Mesothelial cell of epicardium (in vitro differentiated cells): ENCODE data around the gene OR7E24. TPM values are rescaled to one million over a fixed set of nuclear protein-coding genes. Genes with fewer than 3 reads are reported as not detected.

Experiments used
- DNase-seq, 2 experiments: peaks; one replicate each; pipeline ENCODE4 v3.0.0; 2021; ENCODE audit warnings: low spot score in 2 of 2; ENCODE audit not compliant: unreplicated experiment in 2 of 2
- H3K27ac Mint-ChIP-seq: 2 replicates; pipeline ENCODE4 v1.8.0; 2021; ENCODE audit warnings: mixed read lengths
- H3K27me3 Mint-ChIP-seq: 2 replicates; pipeline ENCODE4 v1.8.0; 2021; ENCODE audit warnings: low read depth, mixed read lengths
- H3K36me3 Mint-ChIP-seq: 2 replicates; pipeline ENCODE4 v1.8.0; 2021; ENCODE audit warnings: mixed read lengths
- H3K4me1 Mint-ChIP-seq: 2 replicates; pipeline ENCODE4 v1.8.0; 2021; ENCODE audit warnings: mixed read lengths
- H3K4me3 Mint-ChIP-seq: 2 replicates; pipeline ENCODE4 v1.8.0; 2021; ENCODE audit warnings: mild to moderate bottlenecking, moderate library complexity, mixed read lengths
- H3K9me3 Mint-ChIP-seq: 2 replicates; pipeline ENCODE4 v1.8.0; 2021; ENCODE audit warnings: mixed read lengths
- total RNA-seq: library from RNA; stranded (reverse); gene quantifications from 3 replicates; pipeline ENCODE4 v1.2.1, GENCODE V29; 2021
- TF ChIP-seq, protein P1 (sequence below): fragments of 200-600 bp; sonication (generic); IDR thresholded peaks from one replicate; pipeline ENCODE4 v1.5.0; 2021; ENCODE audit warnings: antibody characterized with exemption; ENCODE audit not compliant: unreplicated experiment

OR7E24 gene
- total RNA-seq, 1 donor from 2014 or later: not detected

DNA sequence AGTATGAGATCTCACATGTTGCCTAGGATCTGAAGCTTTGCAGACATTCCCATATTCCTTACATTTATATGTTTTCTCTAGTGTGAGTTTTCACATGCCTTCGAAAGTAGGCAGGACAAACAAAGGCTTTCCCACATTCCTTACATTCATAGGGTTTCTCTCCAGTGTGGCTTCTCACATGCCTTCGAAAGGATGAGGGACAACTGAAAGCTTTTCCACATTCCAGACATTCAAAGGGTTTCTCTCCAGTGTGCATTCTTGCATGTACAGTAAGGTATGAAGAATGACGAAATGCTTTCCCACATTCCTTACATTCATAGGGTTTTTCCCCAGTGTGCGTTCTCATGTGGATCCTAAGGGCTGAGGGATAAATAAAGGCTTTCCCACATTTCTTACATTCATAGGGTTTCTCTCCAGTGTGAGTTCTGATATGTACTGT is 44.7 kb downstream of the OR7E24 start:
- H3K4me1 Mint-ChIP-seq: no peaks in the 10 kb centered on the region
- no peak overlapping the region for H3K27ac Mint-ChIP-seq
- DNase-seq: no peak
- H3K4me3 Mint-ChIP-seq: no peak overlapping the region
- H3K27me3 Mint-ChIP-seq: no peaks in the 10 kb centered on the region
- peaks cover 77% of the 10 kb centered on the region for H3K36me3 Mint-ChIP-seq
- TF ChIP-seq, protein P1, sequence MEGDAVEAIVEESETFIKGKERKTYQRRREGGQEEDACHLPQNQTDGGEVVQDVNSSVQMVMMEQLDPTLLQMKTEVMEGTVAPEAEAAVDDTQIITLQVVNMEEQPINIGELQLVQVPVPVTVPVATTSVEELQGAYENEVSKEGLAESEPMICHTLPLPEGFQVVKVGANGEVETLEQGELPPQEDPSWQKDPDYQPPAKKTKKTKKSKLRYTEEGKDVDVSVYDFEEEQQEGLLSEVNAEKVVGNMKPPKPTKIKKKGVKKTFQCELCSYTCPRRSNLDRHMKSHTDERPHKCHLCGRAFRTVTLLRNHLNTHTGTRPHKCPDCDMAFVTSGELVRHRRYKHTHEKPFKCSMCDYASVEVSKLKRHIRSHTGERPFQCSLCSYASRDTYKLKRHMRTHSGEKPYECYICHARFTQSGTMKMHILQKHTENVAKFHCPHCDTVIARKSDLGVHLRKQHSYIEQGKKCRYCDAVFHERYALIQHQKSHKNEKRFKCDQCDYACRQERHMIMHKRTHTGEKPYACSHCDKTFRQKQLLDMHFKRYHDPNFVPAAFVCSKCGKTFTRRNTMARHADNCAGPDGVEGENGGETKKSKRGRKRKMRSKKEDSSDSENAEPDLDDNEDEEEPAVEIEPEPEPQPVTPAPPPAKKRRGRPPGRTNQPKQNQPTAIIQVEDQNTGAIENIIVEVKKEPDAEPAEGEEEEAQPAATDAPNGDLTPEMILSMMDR: no peak
- H3K9me3 Mint-ChIP-seq: peaks cover 72% of the 10 kb centered on the region

DNA sequence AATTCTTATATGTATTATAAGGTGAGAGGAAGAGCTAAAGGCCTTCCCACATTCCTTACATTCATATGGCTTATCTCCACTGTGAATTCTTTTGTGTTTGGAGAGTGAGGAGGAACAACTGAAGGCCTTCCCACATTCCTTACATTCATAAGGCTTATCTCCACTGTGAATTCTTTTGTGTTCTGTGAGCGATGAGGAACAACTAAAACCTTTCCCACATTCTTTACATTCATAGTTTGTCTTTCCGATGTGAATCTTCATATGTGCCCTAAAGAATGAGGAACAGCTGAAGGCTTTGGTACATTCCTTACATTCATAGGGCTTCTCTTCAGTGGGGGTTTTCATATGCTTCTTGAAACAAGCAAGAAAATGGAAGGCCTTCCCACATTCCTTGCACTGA is 45.6 kb downstream of the OR7E24 start:
- Mint-ChIP-seq H3K27me3 (no peaks in the 10 kb centered on the region), H3K4me1 (no peaks in the 10 kb centered on the region), H3K9me3 (peaks cover 75% of the 10 kb centered on the region), H3K27ac (no peak overlapping the region), H3K36me3 (peaks cover 80% of the 10 kb centered on the region), H3K4me3 (no peak overlapping the region)
- TF ChIP-seq, protein P1: no peak
- no peak for DNase-seq

Other genes starting within 250 kb of the OR7E24 start
- 0.60 to 1.1 TPM (median 0.66 TPM) in 3 replicates for gene MUC16, start 240.5 kb upstream of the OR7E24 start, total RNA-seq
- gene OR1M1, start 163.9 kb upstream of the OR7E24 start, total RNA-seq: not detected in 3 replicates
- gene OR7G2, start 143.5 kb upstream of the OR7E24 start, total RNA-seq: not detected in 3 replicates
- not detected in 3 replicates for gene OR7G1, start 135.2 kb upstream of the OR7E24 start, total RNA-seq
- gene OR7G3, start 124.0 kb upstream of the OR7E24 start, total RNA-seq: not detected in 3 replicates
- gene ZNF317, start 110.5 kb upstream of the OR7E24 start, total RNA-seq: 40.6 to 44.9 TPM (median 44.7 TPM) in 3 replicates
- gene OR7D2, start 72.0 kb upstream of the OR7E24 start, total RNA-seq: 1.8 to 1.9 TPM (median 1.8 TPM) in 3 replicates
- not detected in 3 replicates for gene OR7D4, start 31.3 kb upstream of the OR7E24 start, total RNA-seq
- gene ZNF699, start 58.9 kb downstream of the OR7E24 start, total RNA-seq: 9.5 to 11.2 TPM (median 10.1 TPM) in 3 replicates
- gene ZNF559, start 73.2 kb downstream of the OR7E24 start, total RNA-seq: 35.4 to 43.4 TPM (median 40.0 TPM) in 3 replicates
- 8.7 to 12.6 TPM (median 10.6 TPM) in 3 replicates for gene ZNF177, start 112.1 kb downstream of the OR7E24 start, total RNA-seq
- gene ZNF266, start 184.6 kb downstream of the OR7E24 start, total RNA-seq: 54.8 to 59.8 TPM (median 54.9 TPM) in 3 replicates
- not detected in 3 replicates for gene ZNF560, start 247.7 kb downstream of the OR7E24 start, total RNA-seq